Cardiac septum (tissue), 1 donor: ENCODE results near the gene GRK4. TPM values are rescaled to one million over a fixed set of nuclear protein-coding genes. Genes with fewer than 3 reads are reported as not detected.
"Not testable (repeated sequence)": the region's sequence is repeated elsewhere in the genome, so short reads cannot be mapped to it uniquely, and the experiment has no call there.

Experiments
- DNase-seq: peaks from one replicate; pipeline ENCODE4 v3.0.0-alpha.2; 2020; ENCODE audit warnings: low spot score
- intact Hi-C: fragments of 100-400 bp; cut with DNase I; formaldehyde crosslinking; loops from one replicate; pipeline ENCODE4 v1.14.0; 2022
- total RNA-seq: library from RNA; stranded (reverse); fragmentation: NEBNext Ultra II Directional; extraction: Animal tissue kit (Norgen Biotek cat#: 25700); gene quantifications from one replicate; pipeline ENCODE4 v1.2.1, GENCODE V29; 2021
- donor health status: DM: no; HTN: no; CAD: no.

The GRK4 gene
- total RNA-seq, 1 donor from 2014 or later = 13.5 TPM

GRCh38 chr4:2950221-2950989, 13.0 kb upstream of the GRK4 start:
- no peak for DNase-seq
- intact Hi-C loops = no loop called here

DNA sequence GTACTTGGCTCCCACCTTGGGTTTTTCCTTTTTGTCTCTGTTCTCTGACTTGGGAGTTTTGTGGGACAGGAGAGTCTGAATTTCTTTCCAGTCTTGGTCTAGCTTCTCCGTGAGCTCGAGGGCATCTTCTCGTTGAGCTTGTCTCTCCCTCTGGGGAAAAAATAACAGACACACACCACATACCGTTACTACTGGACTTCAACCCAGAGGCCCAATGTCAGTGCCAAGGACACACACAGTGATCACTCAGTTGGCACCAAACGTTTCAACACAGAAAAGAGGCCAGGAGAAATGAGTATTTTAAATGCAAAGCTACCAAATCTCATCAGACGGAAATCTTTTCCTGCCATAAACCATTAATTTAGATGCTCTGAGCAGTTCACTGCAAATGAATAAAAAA, 9.9 kb upstream of the GRK4 start:
- no peak for DNase-seq
- intact Hi-C loops = no loop called here

GRCh38 chr4:2954358-2955185, 8.8 kb upstream of the GRK4 start:
- no peak for DNase-seq
- intact Hi-C loops = no loop called here

- intact Hi-C loops, DNase-seq: not testable (repeated sequence)
Measured at GRCh38 chr4:2955186-2956044, 8.0 kb upstream of the GRK4 start.

DNA sequence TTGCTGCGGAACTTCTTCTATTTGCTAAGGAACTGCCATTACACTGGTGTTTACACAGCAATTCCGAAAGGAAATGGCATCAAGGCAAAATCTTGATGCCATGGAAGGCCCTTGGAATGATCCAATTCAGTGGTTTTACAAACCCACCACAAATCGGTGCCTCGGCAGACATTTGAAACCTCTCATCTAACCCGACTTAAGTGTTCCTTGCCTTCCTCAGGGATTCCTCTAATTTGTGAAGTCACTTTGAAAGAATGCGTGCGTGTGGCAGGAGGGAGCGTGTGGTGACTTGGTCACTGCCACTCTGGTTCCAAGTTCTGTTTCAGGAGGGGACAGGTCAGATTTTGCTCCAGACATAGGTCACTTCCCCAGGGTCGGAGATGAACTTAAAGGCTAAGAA, 4.9 kb upstream of the GRK4 start:
- DNase-seq = no peak
- intact Hi-C loops = no loop called here

GRCh38 chr4:2960450-2960849, 2.9 kb upstream of the GRK4 start:
- intact Hi-C loops = loop anchor here (5.0 to 10.0 kb wide), 2 partner anchors 426 to 543 kb away; partner anchors contain the start of genes CFAP99, FAM193A and ZFYVE28
- DNase-seq = not testable (repeated sequence)

DNA sequence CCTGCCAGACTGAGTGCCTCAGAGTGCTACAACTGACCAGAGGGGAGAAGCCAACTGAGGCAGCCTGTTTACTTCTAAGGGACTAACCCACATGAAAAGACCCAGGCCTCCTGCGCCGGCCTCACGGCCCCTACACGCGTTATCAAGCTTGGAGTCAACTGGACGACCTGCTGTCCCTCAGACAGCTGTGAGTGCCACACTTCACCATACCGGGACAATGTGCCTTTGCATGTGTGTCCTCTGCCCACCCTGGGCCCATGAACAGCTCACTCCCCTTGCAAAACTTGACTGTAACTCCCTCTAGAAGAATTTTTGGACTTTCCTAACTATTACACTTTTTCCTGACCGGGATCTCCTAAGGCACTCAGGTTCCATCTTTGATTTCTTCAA, 2.0 kb upstream of the GRK4 start:
- intact Hi-C loops = loop anchor here (5.0 to 10.0 kb wide), 2 partner anchors 427 to 544 kb away; partner anchors contain the start of genes CFAP99, FAM193A and ZFYVE28
- no peak for DNase-seq

- no peak for DNase-seq
- intact Hi-C loops = loop anchor here (5.0 to 10.0 kb wide), 2 partner anchors 427 to 545 kb away; partner anchors contain the start of genes CFAP99, FAM193A and ZFYVE28
Measured at GRCh38 chr4:2961811-2962441, 1.4 kb upstream of the GRK4 start.

- DNase-seq = no peak
- intact Hi-C loops = loop anchor here (5.0 to 10.0 kb wide), 2 partner anchors 428 to 545 kb away; partner anchors contain the start of genes CFAP99, FAM193A and ZFYVE28
Measured at GRCh38 chr4:2962614-2963174, 677 bp upstream of the GRK4 start.

- intact Hi-C loops = loop anchor here (5.0 to 10.0 kb wide), 2 partner anchors 429 to 547 kb away; partner anchors contain the start of genes CFAP99, FAM193A and ZFYVE28
- DNase-seq = no peak
Measured at GRCh38 chr4:2963966-2964471, 648 bp downstream of the GRK4 start.

DNA sequence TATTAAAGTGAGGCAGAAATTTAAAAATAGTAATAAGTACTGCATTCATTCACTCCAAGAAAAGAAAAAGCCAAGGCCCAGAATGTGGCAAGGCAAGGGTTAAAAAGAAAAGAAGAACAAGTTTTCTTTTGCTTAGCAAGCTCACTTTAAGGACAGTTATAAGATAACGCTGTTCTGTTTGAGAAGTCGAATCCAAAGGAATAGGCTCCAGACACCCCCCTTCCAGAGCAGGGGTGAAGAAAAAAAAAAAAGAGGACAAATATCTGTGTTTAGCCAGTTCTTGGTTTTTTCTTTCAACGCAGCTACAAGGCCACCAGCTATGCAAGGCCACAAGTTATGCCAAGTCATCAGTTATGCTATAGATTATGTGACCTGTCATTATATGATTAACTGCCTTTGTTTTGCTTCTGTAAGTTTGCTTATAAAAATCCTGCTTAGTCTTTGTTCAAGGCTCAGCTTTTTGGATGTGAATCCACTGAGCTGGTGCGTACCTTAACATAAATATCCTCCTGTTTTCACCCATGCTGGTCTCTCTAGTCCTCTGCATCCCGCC, 1.4 kb downstream of the GRK4 start:
- DNase-seq = no peak
- intact Hi-C loops = loop anchor here (5.0 to 10.0 kb wide), 2 partner anchors 430 to 547 kb away; partner anchors contain the start of genes CFAP99, FAM193A and ZFYVE28

GRCh38 chr4:2965262-2965661, 1.9 kb downstream of the GRK4 start:
- DNase-seq = no peak
- intact Hi-C loops = loop anchor here (10.0 kb wide), 1 partner anchor 430 kb away; the partner anchor contains the start of gene FAM193A

GRCh38 chr4:2968381-2968780, 5.0 kb downstream of the GRK4 start:
- intact Hi-C loops = loop anchor here (10.0 kb wide), 1 partner anchor 434 kb away; the partner anchor contains the start of gene FAM193A

GRCh38 chr4:2971275-2971674, 7.9 kb downstream of the GRK4 start:
- no peak for DNase-seq
- intact Hi-C loops = no loop called here

More at GRCh38 chr4:2968381-2968780, 5.0 kb downstream of the GRK4 start:
- DNase-seq = no peak

DNA sequence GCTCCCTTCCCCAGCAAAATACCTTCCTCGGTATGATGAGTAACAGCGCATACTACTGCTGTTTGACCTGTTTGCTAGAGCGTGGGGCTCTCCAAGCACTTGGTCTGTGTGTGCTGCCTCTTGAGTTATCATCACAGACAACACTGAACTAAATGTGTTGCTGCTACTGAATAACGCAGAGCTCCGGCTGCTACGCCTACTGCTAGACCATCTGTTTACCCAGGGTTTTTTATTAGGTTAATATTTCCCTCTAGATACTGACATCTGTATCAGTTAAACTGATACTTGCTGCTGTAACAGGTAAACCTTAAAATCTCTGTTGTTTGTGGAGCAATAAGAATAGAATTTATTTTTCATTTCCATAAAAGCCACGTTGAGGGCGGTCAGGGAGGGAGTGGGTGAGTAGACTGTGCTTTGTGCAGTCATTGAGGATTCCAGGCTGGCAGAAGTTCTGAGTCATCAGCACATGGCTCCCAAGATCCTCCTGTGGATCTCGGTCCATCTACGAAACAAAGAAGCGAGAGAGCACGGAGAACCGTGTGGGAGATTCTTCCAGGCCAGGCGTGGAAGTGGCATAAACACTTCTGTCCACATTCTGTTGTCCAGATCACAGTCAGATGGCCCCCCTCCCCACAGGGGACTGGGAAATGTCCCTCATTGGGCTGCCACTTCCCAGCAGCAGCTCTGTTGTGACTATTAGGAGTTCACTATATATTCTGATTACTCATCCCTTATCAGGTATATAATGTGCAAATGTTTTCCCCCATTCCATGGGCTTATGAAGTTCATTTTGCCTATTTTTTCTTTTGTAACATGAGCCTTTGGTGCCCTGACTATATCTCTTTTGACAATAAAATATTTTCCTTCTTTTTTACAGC, 14.1 kb downstream of the GRK4 start:
- intact Hi-C loops = no loop called here
- no peak for DNase-seq

DNA sequence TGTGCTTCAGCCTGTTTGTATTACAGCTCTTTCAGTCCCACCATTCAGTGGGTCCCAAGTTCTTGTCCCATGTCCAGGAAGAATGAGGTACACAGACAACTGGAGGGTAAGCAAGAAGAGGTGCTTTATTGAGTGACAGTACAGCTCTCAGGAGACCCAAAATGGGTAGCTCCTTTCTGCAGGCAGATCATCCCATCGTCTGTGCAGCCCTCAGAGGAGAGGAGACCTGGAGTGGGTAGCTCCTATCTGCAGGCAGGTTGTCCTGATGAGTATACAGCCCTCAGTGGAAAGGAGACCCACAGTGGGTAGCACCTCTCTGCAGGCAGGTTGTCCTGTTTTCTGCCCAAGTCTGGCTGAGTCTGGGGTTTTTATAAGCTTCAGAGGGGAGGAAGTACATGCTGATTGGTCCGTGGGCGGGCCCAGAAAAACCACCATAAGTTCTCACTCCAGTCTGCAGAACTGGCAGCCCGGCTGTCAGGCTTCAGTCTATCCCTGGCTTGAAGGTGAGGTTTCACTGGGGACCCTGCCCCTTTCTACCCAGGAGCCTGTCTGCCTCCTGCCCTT, 18.0 kb downstream of the GRK4 start:
- intact Hi-C loops = no loop called here
- no peak for DNase-seq

- intact Hi-C loops = no loop called here
- DNase-seq = no peak
Measured at GRCh38 chr4:2982012-2982411, 18.6 kb downstream of the GRK4 start.
